Neuron (in vitro differentiated cells): ENCODE results near the gene SLC25A21.
"Not testable (repeated sequence)": the region's sequence is repeated elsewhere in the genome, so short reads cannot be mapped to it uniquely, and the experiment has no call there.

Experiments used
- H2AFZ ChIP-seq: one replicate; pipeline ENCODE4 v1.6.1; 2013; ENCODE audit warnings: low read depth, mild to moderate bottlenecking, inconsistent platforms, low read length, moderate library complexity
- H3K27me3 ChIP-seq: one replicate; pipeline ENCODE4 v1.6.1; 2013; ENCODE audit warnings: low read length; ENCODE audit not compliant: insufficient read depth
- H3K36me3 ChIP-seq: one replicate; pipeline ENCODE4 v1.6.1; 2013; ENCODE audit warnings: low read length; ENCODE audit not compliant: insufficient read depth
- H3K4me1 ChIP-seq: one replicate; pipeline ENCODE4 v1.6.1; 2013; ENCODE audit warnings: low read length; ENCODE audit not compliant: insufficient read depth
- H3K4me3 ChIP-seq: 2 replicates; pipeline ENCODE4 v1.5.1; 2013; ENCODE audit warnings: mild to moderate bottlenecking, low read length, moderate library complexity
- H3K9me3 ChIP-seq: one replicate; pipeline ENCODE4 v1.6.1; 2013; ENCODE audit warnings: low read length

The SLC25A21 gene

DNA sequence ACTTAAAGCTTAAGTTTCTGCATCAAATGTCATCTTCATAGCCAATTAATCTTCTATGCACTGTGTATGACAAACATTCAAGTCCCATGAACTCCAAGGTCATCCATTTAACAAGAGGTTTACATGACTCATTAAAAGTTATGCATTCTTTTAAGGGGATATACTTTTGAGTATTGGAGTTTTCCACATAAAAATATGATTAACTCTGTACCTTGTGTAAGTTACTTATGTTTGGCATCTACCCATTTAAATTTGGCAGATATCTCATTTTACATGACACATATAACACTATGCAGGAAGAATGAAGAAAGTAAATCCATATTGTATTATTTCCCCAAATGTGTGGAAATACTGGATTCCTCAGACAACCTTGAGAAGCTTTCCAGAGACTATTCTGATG, 270.5 kb downstream of the SLC25A21 start:
- Histone ChIP-seq H3K9me3 (no peaks in the 10 kb centered on the region), H3K4me3 (no peak overlapping the region), H3K27me3 (no peaks in the 10 kb centered on the region), H3K36me3 (no peaks in the 10 kb centered on the region), H2AFZ (no peak overlapping the region), H3K4me1 (no peaks in the 10 kb centered on the region)

DNA sequence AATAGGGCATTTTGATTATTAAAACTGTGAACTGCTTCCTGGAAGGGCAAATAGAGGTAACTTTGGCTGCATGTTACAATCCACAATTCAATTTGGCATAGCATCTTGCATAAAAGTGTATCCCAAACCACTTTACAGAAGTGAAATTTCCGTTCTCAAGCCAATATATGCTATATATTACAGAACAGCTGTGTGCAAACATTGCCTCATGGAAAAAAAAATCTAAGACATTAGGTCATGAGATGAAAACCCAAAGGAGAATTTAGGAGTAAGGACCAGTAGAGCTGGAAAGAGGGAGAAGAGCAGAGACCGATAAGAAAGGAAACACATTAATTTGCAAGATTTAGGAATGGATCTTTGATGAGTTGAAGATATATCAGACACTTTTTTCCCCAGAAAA, 271.6 kb downstream of the SLC25A21 start:
- Histone ChIP-seq H3K36me3 (no peaks in the 10 kb centered on the region), H3K27me3 (no peaks in the 10 kb centered on the region), H3K4me1 (no peaks in the 10 kb centered on the region), H3K9me3 (no peaks in the 10 kb centered on the region), H2AFZ (no peak overlapping the region), H3K4me3 (no peak overlapping the region)

DNA sequence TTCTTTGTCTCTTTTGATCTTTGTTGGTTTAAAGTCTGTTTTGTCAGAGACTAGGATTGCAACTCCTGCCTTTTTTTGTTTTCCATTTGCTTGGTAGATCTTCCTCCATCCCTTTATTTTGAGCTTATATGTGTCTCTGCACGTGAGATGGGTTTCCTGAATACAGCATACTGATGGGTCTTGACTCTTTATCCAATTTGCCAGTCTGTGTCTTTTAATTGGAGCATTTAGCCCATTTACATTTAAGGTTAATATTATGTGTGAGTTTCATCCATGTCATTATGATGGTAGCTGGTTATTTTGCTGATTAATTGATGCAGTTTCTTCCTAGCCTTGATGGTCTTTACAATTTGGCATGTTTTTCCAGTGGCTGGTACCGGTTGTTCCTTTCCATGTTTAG, 276.1 kb downstream of the SLC25A21 start:
- H3K27me3 ChIP-seq, H2AFZ ChIP-seq, H3K4me3 ChIP-seq, H3K4me1 ChIP-seq, H3K36me3 ChIP-seq, H3K9me3 ChIP-seq: not testable (repeated sequence)

DNA sequence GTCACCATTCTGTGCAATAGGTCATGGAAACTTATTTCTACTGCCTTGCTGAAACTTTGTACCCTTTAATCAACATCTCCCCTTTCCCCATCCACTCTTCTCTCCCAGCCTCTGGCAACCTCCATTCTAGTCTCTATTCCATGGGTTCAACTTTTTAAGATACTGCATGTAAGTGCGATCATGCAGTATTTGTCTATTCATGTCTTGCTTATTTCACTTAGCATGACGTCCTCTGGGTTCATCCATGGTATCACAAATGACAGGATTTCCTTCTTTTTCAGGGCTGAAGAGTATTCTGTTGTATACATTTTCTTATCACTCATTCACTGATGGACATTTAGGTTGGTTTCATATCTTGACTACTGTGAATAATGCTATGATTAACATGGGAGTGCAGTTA, 288.4 kb downstream of the SLC25A21 start:
- H3K9me3 ChIP-seq, result no peaks in the 10 kb centered on the region
- H3K4me3 ChIP-seq, result no peak overlapping the region
- H3K36me3 ChIP-seq, result no peaks in the 10 kb centered on the region
- no peak overlapping the region for H2AFZ ChIP-seq
- H3K27me3 ChIP-seq, result no peaks in the 10 kb centered on the region
- no peaks in the 10 kb centered on the region for H3K4me1 ChIP-seq

DNA sequence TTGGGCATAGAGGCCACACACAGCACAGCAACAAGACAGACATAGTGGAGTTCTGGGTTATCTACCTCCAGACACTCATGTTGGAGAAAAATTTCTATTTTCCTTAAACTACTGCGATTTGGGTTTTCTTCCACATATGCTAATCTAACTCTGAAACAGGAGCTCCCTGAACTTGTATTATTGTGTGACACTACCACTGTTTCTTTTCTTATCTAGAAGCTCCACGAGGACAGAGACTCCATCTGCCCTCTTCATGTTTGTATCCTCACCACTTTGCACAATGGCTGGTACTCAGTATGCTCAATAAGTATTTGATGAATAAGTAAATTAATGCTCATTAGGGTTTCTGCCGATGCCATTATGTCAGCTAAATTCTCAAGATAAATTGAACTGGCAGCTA, 292.1 kb downstream of the SLC25A21 start:
- Histone ChIP-seq H3K36me3 (no peaks in the 10 kb centered on the region), H3K9me3 (no peaks in the 10 kb centered on the region), H3K27me3 (no peaks in the 10 kb centered on the region), H2AFZ (no peak overlapping the region), H3K4me1 (no peaks in the 10 kb centered on the region), H3K4me3 (no peak overlapping the region)

DNA sequence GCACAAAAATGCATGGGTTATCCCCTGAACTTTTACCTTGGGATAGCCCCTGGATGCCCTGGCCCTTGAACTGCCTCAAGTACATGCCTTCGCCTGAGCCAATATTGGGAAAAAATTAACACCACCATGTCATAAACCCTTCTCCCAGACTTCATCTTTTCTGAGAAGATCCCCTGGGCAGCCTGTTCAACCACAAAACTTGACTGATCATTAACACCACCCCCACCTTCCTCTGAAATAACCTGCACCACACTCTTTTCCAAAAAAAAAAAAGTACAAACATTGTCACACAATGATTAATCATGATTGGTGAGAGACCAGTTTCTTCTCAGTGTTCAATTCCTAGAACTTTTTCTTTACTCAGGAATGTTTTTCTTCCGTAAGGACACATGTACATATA, 292.8 kb downstream of the SLC25A21 start:
- Histone ChIP-seq H3K4me1 (no peaks in the 10 kb centered on the region), H3K36me3 (no peaks in the 10 kb centered on the region), H3K27me3 (no peaks in the 10 kb centered on the region), H3K4me3 (no peak overlapping the region), H2AFZ (no peak overlapping the region), H3K9me3 (no peaks in the 10 kb centered on the region)

DNA sequence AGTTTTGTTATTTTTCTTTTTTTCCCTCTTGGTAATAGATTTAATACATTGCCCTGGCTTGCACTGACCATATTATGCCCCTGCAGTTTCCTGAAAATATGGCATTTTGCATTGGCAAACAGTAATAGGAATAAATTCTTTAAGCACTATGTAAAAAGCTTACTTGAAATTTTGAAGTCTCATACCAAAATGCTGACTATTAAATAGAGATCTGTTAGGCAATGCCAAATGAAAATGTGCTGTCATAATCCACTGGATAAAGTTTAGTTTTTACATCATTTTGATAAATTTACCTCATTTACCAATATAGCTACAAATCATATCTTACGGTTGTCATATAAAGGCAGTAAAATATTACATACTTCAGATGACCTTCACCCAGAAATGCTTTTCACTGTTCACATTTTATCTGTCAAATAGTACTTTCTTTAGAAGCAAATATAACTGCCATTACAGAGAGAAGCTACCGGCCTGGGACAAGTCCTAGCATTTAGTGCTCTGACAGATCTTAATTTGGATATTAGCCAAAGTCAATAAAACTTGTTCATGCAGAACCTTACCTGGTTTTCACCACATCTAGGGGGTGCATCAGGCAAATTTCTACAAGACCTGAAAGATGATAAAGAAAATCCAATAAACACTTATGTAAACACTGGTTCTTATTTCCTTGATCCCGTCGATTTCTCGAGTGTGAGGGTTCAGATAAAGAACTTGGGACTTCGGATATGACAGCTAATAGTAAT, 297.8 kb downstream of the SLC25A21 start:
- Histone ChIP-seq H3K27me3 (no peaks in the 10 kb centered on the region), H2AFZ (no peak overlapping the region), H3K4me3 (no peak overlapping the region), H3K9me3 (no peaks in the 10 kb centered on the region), H3K36me3 (no peaks in the 10 kb centered on the region), H3K4me1 (no peaks in the 10 kb centered on the region)

DNA sequence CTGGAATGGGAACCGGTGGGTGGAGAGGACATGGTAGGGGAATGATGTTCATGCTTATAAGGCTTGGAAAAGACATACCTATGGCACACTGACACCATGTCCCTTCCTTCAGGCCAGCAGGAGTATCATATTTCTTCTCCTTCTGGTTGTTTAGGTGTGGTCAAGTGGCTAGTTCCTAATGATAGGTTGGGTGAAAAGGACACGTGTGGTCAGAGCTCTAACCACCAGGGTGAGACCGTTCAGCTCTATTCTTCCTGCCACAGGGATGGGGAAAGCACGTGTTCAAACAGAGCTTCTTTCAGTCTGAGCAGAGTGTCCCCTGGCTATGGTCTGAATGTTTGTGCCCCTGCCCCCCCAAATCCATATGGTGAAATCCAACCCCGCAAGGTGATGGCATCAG, 301.6 kb downstream of the SLC25A21 start:
- Histone ChIP-seq H3K4me3 (no peak overlapping the region), H2AFZ (no peak overlapping the region), H3K36me3 (no peaks in the 10 kb centered on the region), H3K4me1 (no peaks in the 10 kb centered on the region), H3K27me3 (no peaks in the 10 kb centered on the region), H3K9me3 (no peaks in the 10 kb centered on the region)

DNA sequence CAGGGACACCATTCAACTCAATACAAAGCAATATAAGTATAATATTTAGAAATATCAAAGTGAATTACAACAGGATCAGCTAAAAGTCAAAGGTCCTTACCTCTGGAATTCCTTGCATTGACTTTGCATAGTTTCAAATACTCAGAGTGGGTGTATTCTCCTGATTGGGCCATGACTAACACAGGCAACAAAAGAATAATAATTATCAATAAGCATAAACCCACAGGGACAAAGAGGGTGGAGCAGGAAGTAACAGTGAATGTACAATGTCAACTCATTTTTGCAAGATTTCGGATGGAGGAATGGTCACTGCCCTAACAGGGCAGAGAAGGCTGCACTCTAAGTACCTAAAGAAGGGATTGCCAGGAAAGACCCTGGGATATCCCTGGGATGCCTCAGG, 303.3 kb downstream of the SLC25A21 start:
- H3K4me3 ChIP-seq, result no peak overlapping the region
- H2AFZ ChIP-seq, result no peak overlapping the region
- no peaks in the 10 kb centered on the region for H3K9me3 ChIP-seq
- no peaks in the 10 kb centered on the region for H3K36me3 ChIP-seq
- H3K27me3 ChIP-seq, result no peaks in the 10 kb centered on the region
- no peaks in the 10 kb centered on the region for H3K4me1 ChIP-seq

DNA sequence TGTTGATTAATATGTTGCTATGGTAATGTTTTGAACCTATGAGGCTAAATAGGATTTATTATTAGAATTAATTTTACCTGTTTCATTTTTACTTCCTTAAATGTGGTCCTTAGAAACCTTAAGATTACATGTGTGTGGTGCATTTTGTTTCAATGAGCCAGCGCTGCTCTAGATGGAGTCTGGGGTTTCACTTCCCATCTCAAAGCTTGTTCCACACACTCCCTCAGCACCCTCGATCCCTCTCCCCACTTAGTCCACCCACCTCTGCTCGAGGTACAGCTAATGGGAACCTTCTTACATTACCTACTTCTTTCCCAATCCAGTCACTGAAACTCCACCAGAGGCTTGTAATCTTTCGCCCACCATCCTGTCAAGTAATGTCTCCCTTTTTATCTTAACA, 305.5 kb downstream of the SLC25A21 start:
- no peaks in the 10 kb centered on the region for H3K27me3 ChIP-seq
- H3K36me3 ChIP-seq, result no peaks in the 10 kb centered on the region
- H2AFZ ChIP-seq, result no peak overlapping the region
- no peaks in the 10 kb centered on the region for H3K4me1 ChIP-seq
- no peaks in the 10 kb centered on the region for H3K9me3 ChIP-seq
- no peak overlapping the region for H3K4me3 ChIP-seq

DNA sequence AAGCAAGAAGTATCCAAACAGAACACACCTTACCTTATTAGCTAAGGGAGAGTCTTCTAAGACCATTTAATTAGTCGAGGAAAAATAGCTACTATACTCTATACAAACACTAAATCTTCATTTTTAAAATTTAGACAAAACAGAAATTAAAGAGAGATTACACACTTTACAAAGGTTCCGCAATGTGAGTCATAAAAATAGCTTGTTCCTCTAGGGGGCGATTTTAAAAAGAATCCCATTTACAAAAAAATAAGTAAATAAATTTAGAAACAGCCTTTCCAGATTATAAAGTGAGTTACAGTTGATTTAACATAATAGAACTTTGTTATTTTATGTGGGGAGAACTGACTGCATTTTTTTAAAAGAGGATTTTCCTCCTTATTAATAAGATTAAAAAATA, 309.1 kb downstream of the SLC25A21 start:
- H2AFZ ChIP-seq, result no peak overlapping the region
- no peak overlapping the region for H3K4me3 ChIP-seq
- H3K36me3 ChIP-seq, result no peaks in the 10 kb centered on the region
- no peaks in the 10 kb centered on the region for H3K9me3 ChIP-seq
- no peaks in the 10 kb centered on the region for H3K27me3 ChIP-seq
- H3K4me1 ChIP-seq, result no peaks in the 10 kb centered on the region

DNA sequence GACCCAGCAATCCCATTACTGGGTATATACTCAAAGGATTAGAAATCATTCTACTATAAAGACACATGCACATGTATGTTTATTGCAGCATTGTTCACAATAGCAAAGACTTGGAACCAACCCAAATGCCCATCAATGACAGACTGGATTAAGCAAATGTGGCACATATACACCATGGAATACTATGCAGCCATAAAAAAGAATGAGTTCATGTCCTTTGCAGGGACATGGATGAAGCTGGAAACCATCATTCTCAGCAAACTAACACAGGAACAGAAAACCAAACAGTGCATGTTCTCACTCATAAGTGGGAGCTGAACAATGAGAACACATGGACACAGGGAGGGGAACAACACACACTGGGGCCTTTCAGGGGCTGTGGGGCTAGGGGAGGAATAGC, 310.2 kb downstream of the SLC25A21 start:
- H3K27me3 ChIP-seq, H2AFZ ChIP-seq, H3K4me3 ChIP-seq, H3K4me1 ChIP-seq, H3K9me3 ChIP-seq, H3K36me3 ChIP-seq: not testable (repeated sequence)

DNA sequence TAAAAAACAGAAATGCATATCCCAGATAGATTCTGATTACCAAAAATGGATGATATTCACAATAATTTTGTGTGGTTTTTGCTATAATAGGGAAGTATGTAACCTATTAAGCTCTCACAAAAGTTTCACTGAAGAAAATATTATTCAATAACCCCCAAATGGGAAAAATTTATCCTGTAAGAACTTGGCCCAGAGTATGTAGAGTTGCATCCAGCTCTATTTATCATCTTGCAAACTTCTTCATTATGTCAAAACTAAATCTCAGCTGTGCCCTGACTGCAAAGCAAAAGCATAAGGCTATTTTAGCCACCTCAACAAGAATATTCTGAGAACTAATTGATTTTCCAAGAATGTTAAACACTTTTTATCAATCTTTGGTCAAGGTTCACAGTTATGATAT, 311.6 kb downstream of the SLC25A21 start:
- H3K4me1 ChIP-seq, result no peaks in the 10 kb centered on the region
- no peaks in the 10 kb centered on the region for H3K36me3 ChIP-seq
- no peaks in the 10 kb centered on the region for H3K27me3 ChIP-seq
- H3K4me3 ChIP-seq, result no peak overlapping the region
- H3K9me3 ChIP-seq, result no peaks in the 10 kb centered on the region
- no peak overlapping the region for H2AFZ ChIP-seq

DNA sequence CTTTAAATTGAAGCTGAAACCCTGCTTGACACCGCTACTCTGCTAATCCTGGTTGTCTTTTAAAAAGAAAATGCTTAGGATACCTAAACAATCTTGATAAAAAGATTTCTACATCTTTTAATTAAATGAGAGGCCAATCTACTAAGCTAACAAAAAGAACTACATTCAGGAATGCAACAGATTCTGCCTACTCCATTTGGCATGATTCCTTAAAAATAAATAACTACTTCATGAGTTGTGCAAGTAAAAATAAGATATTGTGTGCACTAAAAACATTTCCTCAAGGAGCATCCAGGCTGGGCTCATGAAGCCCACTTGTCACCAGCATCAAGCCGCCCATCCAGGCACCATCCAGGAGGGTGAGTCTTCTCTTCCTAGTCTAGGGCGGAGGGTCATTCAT, 313.3 kb downstream of the SLC25A21 start:
- no peaks in the 10 kb centered on the region for H3K4me1 ChIP-seq
- no peak overlapping the region for H3K4me3 ChIP-seq
- no peaks in the 10 kb centered on the region for H3K36me3 ChIP-seq
- no peaks in the 10 kb centered on the region for H3K9me3 ChIP-seq
- H3K27me3 ChIP-seq, result no peaks in the 10 kb centered on the region
- H2AFZ ChIP-seq, result no peak overlapping the region
